Sigmoid colon (tissue), 4 donors: ENCODE measurements around the gene R3HDM2.
"Not testable (repeated sequence)": the region's sequence is repeated elsewhere in the genome, so short reads cannot be mapped to it uniquely, and the experiment has no call there.

Source experiments
- CTCF ChIP-seq, 4 experiments: fragments of 450-650 bp in 3 of 4; fragments of 200-600 bp in 1 of 4; IDR thresholded peaks; one replicate each; pipeline ENCODE4 v1.5.1; 2016 to 2019; ENCODE audit warnings: antibody characterized with exemption in 4 of 4, mild to moderate bottlenecking in 3 of 4, moderate library complexity in 2 of 4
- EP300 ChIP-seq, 4 donors: sonication (generic); formaldehyde crosslinking; IDR thresholded peaks; one replicate each; pipeline ENCODE4 v1.6.1; 2017; ENCODE audit warnings: antibody characterized with exemption in 4 of 4
- POLR2AphosphoS5 ChIP-seq, 4 donors: sonication (generic); formaldehyde crosslinking; IDR thresholded peaks; one replicate each; pipeline ENCODE4 v1.6.1; 2017; ENCODE audit warnings: antibody characterized with exemption in 4 of 4

GRCh38 chr12:57364156-57364555 is 66.7 kb downstream of the R3HDM2 start:
- TF ChIP-seq EP300, CTCF, POLR2AphosphoS5 (IDR thresholded peaks at IDR 0.05): not testable (repeated sequence)
